ENCODE measurements around the gene SASH1.

SASH1 gene

DNA sequence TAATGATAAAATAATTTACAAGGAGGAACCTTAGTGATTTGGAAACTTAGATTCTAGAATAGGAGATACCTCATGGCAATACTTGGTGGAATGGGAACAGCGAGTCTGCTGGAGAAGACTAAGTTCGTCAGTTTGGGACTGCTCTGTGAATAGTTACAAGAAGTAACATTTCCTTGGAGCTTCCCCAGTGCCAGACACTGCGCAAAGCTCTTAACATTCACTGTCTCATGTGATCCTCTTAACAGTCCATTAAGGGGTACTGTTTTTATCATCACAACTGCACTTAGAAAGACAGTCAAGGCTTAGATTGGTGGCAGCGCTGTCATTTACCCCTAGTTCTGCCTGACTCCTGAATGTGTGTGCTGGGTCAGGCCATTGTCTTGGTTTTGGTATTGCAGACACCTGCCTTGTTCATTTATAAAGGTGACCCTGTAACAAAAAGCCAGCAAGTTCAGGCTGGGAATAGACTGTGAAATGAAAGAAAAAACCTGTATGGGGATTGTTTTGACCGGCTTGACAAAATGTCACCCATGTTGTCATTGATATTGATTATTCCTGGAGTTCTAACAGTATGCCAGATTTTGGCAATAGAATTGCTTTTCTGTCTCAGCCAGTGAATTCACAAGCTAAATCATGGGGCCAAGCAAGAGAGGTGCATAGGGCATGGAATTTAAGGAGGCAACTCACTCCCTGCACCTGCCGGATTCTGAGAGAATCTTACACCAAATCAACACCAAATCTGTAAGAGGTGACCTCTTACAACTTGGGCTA is 118.4 kb downstream of the SASH1 start:
- DNase-seq (ENCODE audit: low spot score) = no peak

DNA sequence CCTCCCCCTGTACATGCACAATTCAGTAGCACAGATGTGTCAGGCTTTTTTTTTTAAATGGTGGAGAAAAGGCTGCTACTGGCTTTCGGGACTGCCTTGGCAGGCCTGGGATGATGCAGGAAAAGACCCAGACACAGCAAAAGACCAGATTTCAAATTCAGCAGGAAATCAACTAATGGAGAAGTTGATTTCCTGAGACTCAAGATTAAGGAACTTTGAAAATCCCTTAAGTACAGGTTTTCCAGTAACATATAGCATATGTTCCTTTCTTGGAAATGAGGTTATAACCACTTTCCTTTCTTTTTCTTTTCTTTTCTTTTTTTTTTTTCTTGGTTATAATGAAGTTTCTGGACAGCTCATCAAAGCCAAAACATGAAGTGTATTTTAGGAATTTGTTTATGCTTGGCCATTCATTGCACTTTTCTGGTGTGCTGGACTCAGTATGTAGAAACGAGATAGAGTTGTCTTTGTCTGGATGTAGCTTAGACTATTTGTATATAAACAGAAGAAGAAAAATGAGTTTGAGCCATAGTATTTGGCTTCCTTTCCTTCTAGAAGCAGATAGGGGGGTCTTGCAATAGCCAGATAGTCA is 119.4 kb downstream of the SASH1 start:
- DNase-seq (ENCODE audit: low spot score) = no peak

- no peak for DNase-seq (ENCODE audit: low spot score)
Measured at GRCh38 chr6:148463671-148464070, 121.0 kb downstream of the SASH1 start.

DNA sequence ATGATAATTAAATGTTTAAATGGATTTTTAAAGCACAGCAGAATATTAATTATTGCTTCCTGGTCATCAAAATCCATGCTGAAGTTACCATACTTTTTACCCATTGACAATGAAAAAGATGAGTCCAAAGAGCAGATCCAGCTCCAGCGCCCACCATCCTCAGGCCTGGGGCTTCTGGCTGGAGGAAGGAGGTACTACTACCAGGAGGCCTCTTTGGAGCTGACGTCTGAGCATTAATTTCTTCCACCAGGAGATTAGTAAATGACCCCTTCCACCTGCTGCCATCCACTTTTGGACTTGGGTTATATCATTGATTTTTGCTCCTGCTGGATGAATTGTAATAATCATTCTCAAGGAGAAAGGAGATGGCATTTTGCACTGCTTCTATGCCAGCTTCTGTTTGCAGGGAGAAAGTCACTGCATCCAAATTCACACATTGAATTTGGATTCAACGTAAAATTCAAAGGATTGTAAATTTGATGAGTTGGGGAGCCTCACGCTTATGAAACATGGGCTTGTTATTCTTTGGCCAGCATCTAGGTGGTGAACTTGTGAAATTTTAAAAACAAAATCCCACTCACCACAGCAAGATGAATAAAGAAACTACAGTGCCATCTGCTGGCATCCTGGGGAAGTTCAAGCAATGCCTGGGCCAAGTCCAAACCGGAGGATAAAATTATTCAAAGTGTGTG is 121.8 kb downstream of the SASH1 start:
- peak; percentile 71 for DNase-seq (ENCODE audit: low spot score)

DNA sequence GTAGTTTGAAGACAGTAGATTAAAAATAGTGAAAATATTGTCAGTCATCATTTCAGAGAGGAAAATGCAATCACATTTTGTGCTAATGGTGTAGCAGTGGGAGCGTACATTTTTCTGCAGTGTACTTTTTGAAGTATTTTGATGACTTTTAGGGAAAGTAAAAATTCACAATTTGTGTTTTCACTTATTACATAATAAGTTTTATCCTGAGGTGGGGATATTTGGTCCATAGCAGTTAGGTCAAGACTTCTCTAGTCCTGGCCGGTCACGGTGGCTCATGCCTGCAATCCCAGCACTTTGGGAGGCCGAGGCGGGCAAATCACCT is 122.3 kb downstream of the SASH1 start:
- no peak for DNase-seq (ENCODE audit: low spot score)

GRCh38 chr6:148465670-148466069 is 123.0 kb downstream of the SASH1 start:
- DNase-seq (ENCODE audit: low spot score) = no peak

DNA sequence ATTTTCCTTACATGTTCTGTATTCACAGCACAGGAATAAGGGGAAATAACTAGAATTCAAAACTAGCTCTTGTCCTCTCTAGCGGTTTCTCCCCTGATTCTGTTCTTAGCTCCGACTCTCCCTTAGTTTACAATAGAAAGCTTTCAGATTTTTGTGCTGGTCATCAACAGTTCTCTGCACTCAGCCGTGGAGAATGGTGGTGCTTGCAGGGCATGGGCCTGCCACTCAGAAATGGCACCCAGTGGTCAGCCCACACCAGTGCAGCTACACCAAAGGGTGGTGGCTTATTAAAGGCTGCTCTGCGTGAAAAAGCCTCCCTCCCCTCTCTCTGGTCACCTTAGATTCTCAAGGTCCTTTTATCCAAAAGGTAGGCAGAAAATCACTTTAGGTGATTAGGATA is 123.5 kb downstream of the SASH1 start:
- no peak for DNase-seq (ENCODE audit: low spot score)

DNA sequence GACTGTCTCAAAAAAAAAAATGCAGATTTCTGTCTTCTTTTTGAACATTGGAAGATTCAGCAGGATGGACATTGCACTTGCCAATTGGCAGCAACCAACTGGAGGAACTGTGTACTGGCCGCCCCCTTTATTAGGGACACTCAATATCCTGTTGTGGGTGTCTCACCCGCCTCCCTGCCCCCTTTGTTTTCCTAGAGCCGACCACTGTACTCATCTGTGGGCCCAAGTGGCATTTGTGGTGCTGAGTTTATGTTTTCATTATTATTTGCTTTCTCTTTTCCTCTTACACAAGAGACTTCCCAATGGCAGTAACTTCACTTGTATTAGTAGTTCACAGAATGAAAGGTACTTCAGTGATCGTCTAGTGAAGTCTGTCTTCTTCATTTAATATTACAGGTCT is 125.3 kb downstream of the SASH1 start:
- DNase-seq (ENCODE audit: low spot score) = no peak

GRCh38 chr6:148470156-148470555 is 127.5 kb downstream of the SASH1 start:
- no peak for DNase-seq (ENCODE audit: low spot score)

DNA sequence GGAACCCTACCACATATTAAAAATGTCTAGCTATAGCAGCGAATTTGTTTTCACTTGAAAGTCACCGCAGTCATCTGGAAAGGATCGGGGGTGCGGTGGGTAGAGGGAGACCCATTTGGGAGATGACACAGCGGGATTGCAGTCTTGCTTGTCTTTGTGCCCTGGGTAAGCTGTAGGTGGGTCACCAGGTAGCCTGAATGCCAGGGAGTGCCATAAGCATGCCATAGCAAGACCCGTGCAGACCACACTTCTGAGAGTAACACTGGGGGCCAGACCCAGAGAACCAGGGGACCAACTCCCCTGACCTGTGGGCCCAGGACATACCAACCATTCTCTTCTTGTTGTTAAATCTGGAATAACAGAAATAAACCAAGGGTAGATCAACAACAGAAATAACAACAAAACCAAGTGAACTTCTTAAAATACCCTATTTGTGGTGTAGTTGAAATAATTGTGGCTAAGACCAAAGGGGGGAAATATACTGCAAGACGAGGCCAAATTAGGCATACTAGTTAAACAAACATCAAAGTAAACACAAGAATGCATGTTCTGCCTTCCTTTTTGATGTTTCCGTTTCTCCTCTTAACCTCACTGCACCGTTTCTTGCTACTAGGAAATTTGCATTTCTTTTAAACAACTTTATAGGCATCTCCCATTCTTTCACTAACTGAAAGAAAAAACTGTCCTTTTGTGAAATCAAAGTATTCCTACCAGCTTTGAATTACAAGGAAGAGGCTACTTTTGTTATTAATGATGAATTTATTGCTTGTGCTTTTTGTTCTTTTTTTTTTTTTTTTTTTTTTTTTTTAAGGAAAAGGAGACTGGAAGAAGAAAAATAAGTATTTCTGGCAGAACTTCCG is 128.2 kb downstream of the SASH1 start:
- DNase-seq (ENCODE audit: low spot score) = no peak

GRCh38 chr6:148471624-148472159 is 129.1 kb downstream of the SASH1 start:
- DNase-seq (ENCODE audit: low spot score) = no peak

DNA sequence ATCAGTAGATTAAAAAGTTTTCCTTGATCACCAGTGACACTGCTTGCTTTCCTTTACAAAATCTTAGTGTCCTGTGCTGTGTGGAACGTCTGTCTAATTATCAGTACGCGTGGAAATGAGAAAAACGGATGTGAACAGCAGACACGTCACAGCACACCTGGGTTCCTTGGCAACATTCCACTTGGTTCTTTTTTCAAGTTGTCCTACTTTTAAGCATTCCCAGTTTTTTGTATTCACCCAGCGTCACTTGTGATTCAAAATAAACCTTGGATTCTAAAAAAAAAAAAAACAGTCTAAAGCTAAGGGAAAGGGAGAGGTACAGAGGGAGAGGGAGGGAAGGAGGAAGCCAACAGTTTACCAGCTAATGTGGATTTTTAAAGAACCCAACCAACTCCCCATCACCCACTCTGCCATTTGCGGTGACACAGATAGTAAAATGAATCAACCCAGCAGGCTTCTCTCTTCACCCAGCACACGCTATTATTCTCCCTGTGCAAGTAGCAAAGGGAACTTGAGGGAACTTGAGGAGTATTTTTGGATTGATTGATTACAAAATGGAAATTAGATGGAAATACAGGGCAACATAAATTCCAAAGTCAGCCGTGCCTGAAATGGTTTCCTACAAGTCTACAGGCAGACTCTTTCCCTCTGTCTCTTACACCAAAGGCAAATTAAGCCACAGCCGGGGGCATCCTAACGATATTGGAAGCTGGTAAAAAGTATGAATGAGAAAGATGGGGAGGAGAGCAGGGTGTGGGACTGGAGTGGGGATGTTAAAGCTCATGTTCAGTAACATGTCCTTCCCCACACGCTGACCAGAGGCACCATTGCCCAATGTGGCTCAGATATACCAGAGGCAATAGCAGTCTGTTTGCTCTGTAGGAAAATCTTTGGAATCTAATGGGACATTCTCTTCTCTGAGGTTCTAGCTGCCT is 129.8 kb downstream of the SASH1 start:
- DNase-seq (ENCODE audit: low spot score) = no peak

DNA sequence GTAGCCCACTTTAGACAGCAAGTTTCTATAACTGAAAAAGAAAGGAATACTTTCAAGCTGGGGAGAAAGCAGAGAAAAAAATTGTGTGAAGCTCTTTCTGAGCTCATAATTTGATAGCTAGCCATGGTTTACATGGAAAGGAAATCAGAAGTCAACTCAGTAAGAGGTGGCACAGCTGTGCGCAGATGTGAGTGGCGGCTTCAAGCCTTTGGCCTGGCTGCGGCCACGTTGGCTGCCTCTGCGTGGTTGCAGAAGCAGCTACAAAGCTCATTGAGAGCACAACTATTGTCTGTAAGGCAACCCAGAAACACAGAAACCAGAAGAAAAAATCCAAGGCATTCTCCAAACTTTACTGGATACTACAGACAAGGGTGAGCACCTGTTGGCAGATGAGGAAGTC is 136.9 kb downstream of the SASH1 start:
- no peak for DNase-seq (ENCODE audit: low spot score)

DNA sequence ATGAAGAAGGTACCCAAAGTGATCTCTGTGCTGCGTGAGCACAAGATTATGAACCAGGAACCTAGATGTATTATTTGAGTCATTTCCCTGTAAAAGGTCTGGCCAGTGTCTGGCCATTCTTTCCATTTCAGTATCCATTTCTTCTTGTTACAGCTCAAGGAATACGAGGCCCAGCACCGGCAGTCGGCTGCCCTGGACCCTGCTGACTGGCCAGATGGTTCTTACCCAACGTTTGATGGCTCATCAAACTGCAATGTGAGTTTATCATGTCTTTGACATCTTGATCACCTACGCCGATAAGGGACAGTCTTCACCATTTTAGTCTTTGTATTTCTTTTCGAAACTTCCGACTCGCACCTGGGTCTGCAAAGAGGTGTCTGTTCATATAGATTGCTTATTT is 144.8 kb downstream of the SASH1 start:
- no peak for DNase-seq (ENCODE audit: low spot score)

DNA sequence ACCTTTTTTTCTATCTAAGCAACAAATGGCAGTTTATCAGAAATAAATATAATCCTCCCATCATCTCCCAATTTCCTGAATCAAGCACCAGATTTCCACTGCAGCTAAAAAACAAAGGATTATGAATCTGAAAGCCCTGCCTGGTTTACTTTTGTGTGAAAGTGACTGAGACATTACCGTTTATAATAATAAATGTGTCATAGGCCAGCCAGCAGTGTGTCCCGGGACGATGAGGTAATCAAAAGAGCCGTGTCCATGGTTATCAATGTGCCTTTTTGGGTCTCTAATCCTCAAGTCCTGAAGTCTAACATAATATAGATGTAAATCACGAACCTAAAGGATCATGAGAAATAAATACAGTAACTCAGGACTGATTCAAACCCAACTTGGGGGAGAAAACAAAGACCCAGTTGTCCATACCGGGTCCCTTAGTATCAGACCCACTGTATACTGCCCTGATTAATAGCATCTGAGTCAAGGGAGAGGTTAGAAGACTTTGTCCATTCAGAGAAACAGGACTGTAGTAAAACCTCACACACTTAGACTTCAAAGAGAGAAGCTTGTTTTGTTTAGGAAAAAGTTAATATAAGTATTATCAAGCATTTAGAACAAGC is 149.1 kb downstream of the SASH1 start:
- DNase-seq (ENCODE audit: low spot score) = no peak

- no peak for DNase-seq (ENCODE audit: low spot score)
Measured at GRCh38 chr6:148492654-148493290, 150.1 kb downstream of the SASH1 start.

DNA sequence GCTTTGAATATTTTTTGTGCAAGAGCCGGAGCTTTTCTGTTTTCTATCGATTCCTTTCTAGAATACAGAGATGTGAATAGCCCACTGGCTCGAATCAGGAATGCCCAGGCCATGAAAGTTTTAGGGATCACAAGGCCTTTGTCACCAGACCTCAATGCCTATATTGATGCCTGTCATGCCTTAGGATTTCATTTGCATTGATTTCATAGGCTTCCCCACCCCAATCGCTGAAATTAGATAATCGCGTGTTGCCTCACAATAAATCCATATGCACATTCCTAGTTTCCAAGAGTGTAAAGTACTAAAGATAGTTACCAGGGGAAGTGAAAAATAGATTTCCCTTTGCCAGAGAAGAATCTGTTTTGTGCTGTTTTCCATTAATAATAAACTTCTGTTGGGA is 150.8 kb downstream of the SASH1 start:
- DNase-seq (ENCODE audit: low spot score) = no peak

DNA sequence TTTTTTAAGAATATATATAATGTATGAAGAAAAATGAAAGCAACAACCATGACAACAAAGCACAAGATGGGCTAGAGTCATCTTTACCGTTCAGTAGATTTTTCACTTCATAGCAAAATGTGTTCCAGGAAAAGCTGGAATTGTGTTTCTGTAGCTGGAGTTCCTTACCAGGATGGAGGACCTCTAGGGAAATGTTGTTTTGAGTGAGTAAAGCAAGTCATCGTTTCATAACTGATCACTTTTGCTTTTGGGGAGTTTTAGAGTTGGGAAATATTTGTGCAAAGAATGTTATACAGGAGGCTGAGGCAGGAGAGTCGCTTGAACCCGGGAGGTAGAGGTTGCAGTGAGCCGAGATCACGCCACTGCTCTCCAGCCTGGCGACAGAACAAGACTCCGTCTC is 151.6 kb downstream of the SASH1 start:
- no peak for DNase-seq (ENCODE audit: low spot score)

- DNase-seq (ENCODE audit: low spot score) = no peak
Measured at GRCh38 chr6:148495029-148495428, 152.4 kb downstream of the SASH1 start.

- no peak for DNase-seq (ENCODE audit: low spot score)
Measured at GRCh38 chr6:148497257-148497656, 154.6 kb downstream of the SASH1 start.
